ENCODE results near the gene PM20D1.
A peak's percentile ranks its signal among the peaks of the same experiment; 100 is the strongest.

Gene PM20D1

GRCh38 chr1:205802060-205802459 is 47.9 kb downstream of the PM20D1 start:
- Histone ChIP-seq H3K36me3 (ENCODE audit: control insufficient read depth, insufficient read depth, low read length, severe bottlenecking) (peaks cover 38% of the 10 kb centered on the region), H3K27me3 (replicated peaks; ENCODE audit: control insufficient read depth, insufficient read depth, low read length) (no peaks in the 10 kb centered on the region), H3K9ac (ENCODE audit: low read length) (no peak overlapping the region), H3K9me3 (ENCODE audit: control insufficient read depth, low read length) (no peaks in the 10 kb centered on the region), H3K4me3 (ENCODE audit: low read length) (no peak overlapping the region), H3K4me1 (ENCODE audit: control insufficient read depth, insufficient read depth, low read length) (no peaks in the 10 kb centered on the region)
- no peak for DNase-seq (ENCODE audit: low read depth)

GRCh38 chr1:205800981-205801703 is 48.8 kb downstream of the PM20D1 start:
- DNase-seq (ENCODE audit: low read depth) = no peak
- Histone ChIP-seq H3K9me3 (ENCODE audit: control insufficient read depth, low read length) (no peaks in the 10 kb centered on the region), H3K36me3 (ENCODE audit: control insufficient read depth, insufficient read depth, low read length, severe bottlenecking) (peaks cover 47% of the 10 kb centered on the region), H3K4me3 (ENCODE audit: low read length) (no peak overlapping the region), H3K9ac (ENCODE audit: low read length) (no peak overlapping the region), H3K4me1 (ENCODE audit: control insufficient read depth, insufficient read depth, low read length) (no peaks in the 10 kb centered on the region), H3K27me3 (replicated peaks; ENCODE audit: control insufficient read depth, insufficient read depth, low read length) (no peaks in the 10 kb centered on the region)

GRCh38 chr1:205800427-205800826 is 49.5 kb downstream of the PM20D1 start:
- no peak for DNase-seq (ENCODE audit: low read depth)
- H3K4me3 ChIP-seq (ENCODE audit: low read length) = no peak overlapping the region
- H3K4me1 ChIP-seq (ENCODE audit: control insufficient read depth, insufficient read depth, low read length) = no peaks in the 10 kb centered on the region
- H3K9me3 ChIP-seq (ENCODE audit: control insufficient read depth, low read length) = no peaks in the 10 kb centered on the region
- no peaks in the 10 kb centered on the region for H3K27me3 ChIP-seq (replicated peaks; ENCODE audit: control insufficient read depth, insufficient read depth, low read length)
- H3K9ac ChIP-seq (ENCODE audit: low read length) = no peak overlapping the region
- peaks cover 51% of the 10 kb centered on the region for H3K36me3 ChIP-seq (ENCODE audit: control insufficient read depth, insufficient read depth, low read length, severe bottlenecking)

GRCh38 chr1:205798577-205798976 is 51.4 kb downstream of the PM20D1 start:
- Histone ChIP-seq H3K9ac (ENCODE audit: low read length) (no peak overlapping the region), H3K4me1 (ENCODE audit: control insufficient read depth, insufficient read depth, low read length) (peaks cover 8% of the 10 kb centered on the region), H3K27me3 (replicated peaks; ENCODE audit: control insufficient read depth, insufficient read depth, low read length) (no peaks in the 10 kb centered on the region), H3K36me3 (ENCODE audit: control insufficient read depth, insufficient read depth, low read length, severe bottlenecking) (peaks cover 69% of the 10 kb centered on the region), H3K9me3 (ENCODE audit: control insufficient read depth, low read length) (no peaks in the 10 kb centered on the region), H3K4me3 (ENCODE audit: low read length) (no peak overlapping the region)
- DNase-seq (ENCODE audit: low read depth) = no peak

- Histone ChIP-seq H3K9ac (ENCODE audit: low read length) (no peak overlapping the region), H3K4me1 (ENCODE audit: control insufficient read depth, insufficient read depth, low read length) (peaks cover 8% of the 10 kb centered on the region), H3K4me3 (ENCODE audit: low read length) (no peak overlapping the region), H3K9me3 (ENCODE audit: control insufficient read depth, low read length) (no peaks in the 10 kb centered on the region), H3K36me3 (ENCODE audit: control insufficient read depth, insufficient read depth, low read length, severe bottlenecking) (peaks cover 82% of the 10 kb centered on the region), H3K27me3 (replicated peaks; ENCODE audit: control insufficient read depth, insufficient read depth, low read length) (no peaks in the 10 kb centered on the region)
- no peak for DNase-seq (ENCODE audit: low read depth)
Observed at GRCh38 chr1:205797168-205797567, 52.8 kb downstream of the PM20D1 start.

- Histone ChIP-seq H3K4me1 (ENCODE audit: control insufficient read depth, insufficient read depth, low read length) (peaks cover 13% of the 10 kb centered on the region), H3K36me3 (ENCODE audit: control insufficient read depth, insufficient read depth, low read length, severe bottlenecking) (peaks cover 98% of the 10 kb centered on the region), H3K27me3 (replicated peaks; ENCODE audit: control insufficient read depth, insufficient read depth, low read length) (no peaks in the 10 kb centered on the region), H3K4me3 (ENCODE audit: low read length) (no peak overlapping the region), H3K9me3 (ENCODE audit: control insufficient read depth, low read length) (no peaks in the 10 kb centered on the region), H3K9ac (ENCODE audit: low read length) (no peak overlapping the region)
- no peak for DNase-seq (ENCODE audit: low read depth)
Observed at GRCh38 chr1:205794011-205794730, 55.8 kb downstream of the PM20D1 start.

GRCh38 chr1:205792961-205793673 is 56.8 kb downstream of the PM20D1 start:
- Histone ChIP-seq H3K36me3 (ENCODE audit: control insufficient read depth, insufficient read depth, low read length, severe bottlenecking) (peaks cover 90% of the 10 kb centered on the region), H3K4me3 (ENCODE audit: low read length) (no peak overlapping the region), H3K27me3 (replicated peaks; ENCODE audit: control insufficient read depth, insufficient read depth, low read length) (no peaks in the 10 kb centered on the region), H3K4me1 (ENCODE audit: control insufficient read depth, insufficient read depth, low read length) (peaks cover 13% of the 10 kb centered on the region), H3K9me3 (ENCODE audit: control insufficient read depth, low read length) (no peaks in the 10 kb centered on the region), H3K9ac (ENCODE audit: low read length) (no peak overlapping the region)
- DNase-seq (ENCODE audit: low read depth) = no peak

- no peaks in the 10 kb centered on the region for H3K9me3 ChIP-seq (ENCODE audit: control insufficient read depth, low read length)
- no peak for DNase-seq (ENCODE audit: low read depth)
- peaks cover 13% of the 10 kb centered on the region for H3K4me1 ChIP-seq (ENCODE audit: control insufficient read depth, insufficient read depth, low read length)
- peaks cover 84% of the 10 kb centered on the region for H3K36me3 ChIP-seq (ENCODE audit: control insufficient read depth, insufficient read depth, low read length, severe bottlenecking)
- H3K27me3 ChIP-seq (replicated peaks; ENCODE audit: control insufficient read depth, insufficient read depth, low read length) = no peaks in the 10 kb centered on the region
- no peak overlapping the region for H3K9ac ChIP-seq (ENCODE audit: low read length)
- no peak overlapping the region for H3K4me3 ChIP-seq (ENCODE audit: low read length)
Observed at GRCh38 chr1:205792481-205792881, 57.5 kb downstream of the PM20D1 start.

- H3K27me3 ChIP-seq (replicated peaks; ENCODE audit: control insufficient read depth, insufficient read depth, low read length) = no peaks in the 10 kb centered on the region
- H3K4me1 ChIP-seq (ENCODE audit: control insufficient read depth, insufficient read depth, low read length) = peaks cover 13% of the 10 kb centered on the region
- no peak overlapping the region for H3K4me3 ChIP-seq (ENCODE audit: low read length)
- no peaks in the 10 kb centered on the region for H3K9me3 ChIP-seq (ENCODE audit: control insufficient read depth, low read length)
- no peak overlapping the region for H3K9ac ChIP-seq (ENCODE audit: low read length)
- peak; percentile 66 for DNase-seq (ENCODE audit: low read depth)
- H3K36me3 ChIP-seq (ENCODE audit: control insufficient read depth, insufficient read depth, low read length, severe bottlenecking) = peaks cover 76% of the 10 kb centered on the region
Observed at GRCh38 chr1:205791568-205792180, 58.3 kb downstream of the PM20D1 start.

- Histone ChIP-seq H3K9me3 (ENCODE audit: control insufficient read depth, low read length) (no peaks in the 10 kb centered on the region), H3K36me3 (ENCODE audit: control insufficient read depth, insufficient read depth, low read length, severe bottlenecking) (peaks cover 34% of the 10 kb centered on the region), H3K9ac (ENCODE audit: low read length) (no peak overlapping the region), H3K27me3 (replicated peaks; ENCODE audit: control insufficient read depth, insufficient read depth, low read length) (no peaks in the 10 kb centered on the region), H3K4me1 (ENCODE audit: control insufficient read depth, insufficient read depth, low read length) (peaks cover 15% of the 10 kb centered on the region), H3K4me3 (ENCODE audit: low read length) (no peak overlapping the region)
- no peak for DNase-seq (ENCODE audit: low read depth)
Observed at GRCh38 chr1:205787287-205787916, 62.5 kb downstream of the PM20D1 start.

All from adipocyte (in vitro differentiated cells).